GM18508 (cell line): ENCODE data around the gene POU2F2.

Source experiments
- ATAC-seq: cut with Tn5 transposase; IDR thresholded peaks from one replicate; pipeline ENCODE4 v1.9.1; 2021; ENCODE audit warnings: moderate number of reproducible peaks; ENCODE audit not compliant: insufficient read depth, unreplicated experiment

POU2F2 gene

GRCh38 chr19:42086770-42087550 is 45.3 kb downstream of the POU2F2 start:
- no peak for ATAC-seq

DNA sequence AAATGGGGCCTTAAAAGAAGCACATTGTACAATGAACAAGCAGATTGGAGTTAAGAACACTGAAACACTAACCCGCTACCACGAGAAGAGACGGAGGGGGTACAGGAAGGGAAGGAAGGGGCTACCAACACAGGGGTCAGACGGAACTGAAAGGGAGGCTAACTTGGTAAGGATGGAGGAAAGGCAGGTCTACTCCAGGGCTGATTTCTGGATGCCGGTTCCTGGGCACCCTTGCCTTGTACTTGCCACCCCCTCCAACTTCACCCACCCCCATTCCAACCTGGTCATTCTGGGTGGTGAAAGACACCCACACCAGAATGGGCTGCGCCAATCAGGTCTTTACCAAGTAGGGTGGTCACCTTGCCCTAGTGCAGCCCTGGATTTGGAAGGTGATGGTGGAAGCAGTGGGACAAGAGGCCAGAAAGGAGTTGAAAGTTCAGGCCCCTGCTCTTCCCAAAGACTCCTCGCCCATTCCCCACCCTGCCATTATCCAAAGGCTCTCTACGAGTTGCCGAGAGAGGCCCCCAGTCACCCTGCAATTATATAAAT is 46.0 kb downstream of the POU2F2 start:
- no peak for ATAC-seq

GRCh38 chr19:42083537-42083936 is 48.7 kb downstream of the POU2F2 start:
- no peak for ATAC-seq

- ATAC-seq = no peak
Measured at GRCh38 chr19:42081584-42082203, 50.6 kb downstream of the POU2F2 start.

- no peak for ATAC-seq
Measured at GRCh38 chr19:42080764-42081375, 51.4 kb downstream of the POU2F2 start.

- ATAC-seq = no peak
Measured at GRCh38 chr19:42079886-42080763, 52.1 kb downstream of the POU2F2 start.

DNA sequence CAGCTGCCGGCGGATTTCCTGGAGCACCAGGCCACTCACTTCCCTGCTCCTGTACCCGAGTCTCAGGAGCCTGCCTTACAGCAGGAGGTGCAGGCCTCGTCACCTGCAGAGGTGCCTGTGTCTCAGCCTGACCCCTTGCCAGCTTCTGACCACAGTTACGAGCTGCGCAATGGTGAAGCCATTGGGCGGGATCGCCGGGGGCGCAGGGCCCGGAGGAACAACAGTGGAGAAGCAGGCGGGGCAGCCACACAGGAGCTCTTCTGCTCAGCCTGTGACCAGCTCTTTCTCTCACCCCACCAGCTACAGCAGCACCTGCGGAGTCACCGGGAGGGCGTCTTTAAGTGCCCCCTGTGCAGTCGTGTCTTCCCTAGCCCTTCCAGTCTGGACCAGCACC is 53.0 kb downstream of the POU2F2 start:
- ATAC-seq = no peak

- ATAC-seq = no peak
Measured at GRCh38 chr19:42078538-42079275, 53.5 kb downstream of the POU2F2 start.

- ATAC-seq = no peak
Measured at GRCh38 chr19:42078058-42078457, 54.2 kb downstream of the POU2F2 start.

DNA sequence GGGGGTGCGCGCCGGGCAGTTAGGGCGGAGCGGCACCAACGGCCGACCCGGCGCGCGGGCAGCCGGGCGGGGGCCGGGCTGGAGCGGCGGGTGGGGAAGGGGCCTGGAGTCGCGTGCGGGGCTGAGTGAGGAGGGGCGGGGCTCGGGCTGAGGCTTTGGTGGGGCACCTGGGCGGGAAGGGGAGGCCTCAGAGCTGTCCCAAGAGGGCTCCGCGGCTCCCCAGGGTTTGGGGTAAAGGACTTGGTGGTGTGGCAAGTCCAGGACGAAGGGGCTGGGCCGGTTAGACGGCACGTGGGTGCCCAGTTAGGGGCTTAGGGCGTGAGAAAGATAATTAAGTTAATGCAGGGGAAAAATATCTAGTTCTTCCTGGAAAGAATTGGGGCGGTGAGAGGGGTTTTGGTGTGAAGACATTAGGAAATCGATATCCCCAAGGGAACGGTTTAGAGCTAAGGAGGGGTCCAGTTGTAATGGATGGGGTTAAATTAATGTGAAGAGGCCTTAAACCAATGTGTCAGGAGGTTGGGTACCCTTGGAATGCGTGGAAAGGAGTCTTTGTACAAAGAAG is 55.8 kb downstream of the POU2F2 start:
- no peak for ATAC-seq

- peak; percentile 84 for ATAC-seq
Measured at GRCh38 chr19:42075616-42076379, 56.4 kb downstream of the POU2F2 start, which contains the start of gene ZNF574. Gene ZNF574, plus strand, starts transcription at chr19:42076166. Its CDS starts 2,441 bp downstream, at chr19:42078607.

DNA sequence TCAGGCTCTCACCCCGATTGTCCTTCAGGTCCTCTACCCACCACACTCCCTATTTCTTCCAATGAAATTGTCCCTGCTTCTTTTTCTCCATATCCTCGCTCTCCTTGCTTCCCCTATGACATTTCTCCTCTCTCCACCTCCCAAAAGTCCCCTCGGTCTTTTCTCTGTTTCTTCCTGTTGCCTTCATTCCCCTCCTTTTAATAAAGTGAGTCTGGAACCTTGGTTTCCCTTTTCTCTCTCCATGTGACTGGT is 57.0 kb downstream of the POU2F2 start:
- ATAC-seq = no peak

DNA sequence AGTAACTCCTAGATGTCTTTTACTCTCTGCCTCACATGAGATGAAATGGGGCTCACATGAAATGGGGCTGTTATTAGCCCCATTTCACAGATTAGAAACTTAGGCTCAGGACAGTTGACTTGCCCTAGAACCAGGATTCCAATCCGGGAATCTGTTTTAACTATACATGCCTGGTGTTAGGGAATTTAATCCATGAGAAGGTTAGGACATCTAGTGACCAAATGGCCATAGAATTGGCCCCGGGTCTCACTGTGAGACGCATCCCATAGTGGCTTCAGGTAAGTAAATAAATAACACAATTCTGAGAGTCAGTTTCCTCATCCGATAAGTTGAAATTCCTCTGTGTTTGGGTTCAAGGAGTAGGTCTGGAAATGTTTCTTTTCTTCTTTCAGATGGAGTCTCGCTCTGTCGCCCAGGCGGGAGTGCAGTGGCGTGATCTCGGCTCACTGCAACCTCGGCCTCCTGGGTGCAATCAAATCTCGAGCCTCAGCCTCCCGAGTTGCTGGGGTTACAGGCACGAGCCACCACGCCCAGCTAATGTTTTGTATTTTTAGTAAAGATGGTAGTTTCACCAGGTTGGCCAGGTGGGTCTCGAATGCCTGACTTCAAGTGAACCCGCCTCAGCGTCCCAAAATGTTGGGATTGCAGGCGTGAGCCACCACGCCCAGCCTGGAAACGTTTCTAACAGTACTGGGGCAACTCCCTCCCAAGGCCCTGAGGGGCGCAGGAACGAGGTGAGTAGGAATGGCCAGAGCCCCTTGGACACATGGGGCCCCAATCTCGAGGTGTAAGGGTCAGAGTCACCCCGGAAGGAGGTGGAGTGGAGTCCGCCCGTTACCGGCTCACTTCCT is 57.5 kb downstream of the POU2F2 start:
- ATAC-seq = no peak

DNA sequence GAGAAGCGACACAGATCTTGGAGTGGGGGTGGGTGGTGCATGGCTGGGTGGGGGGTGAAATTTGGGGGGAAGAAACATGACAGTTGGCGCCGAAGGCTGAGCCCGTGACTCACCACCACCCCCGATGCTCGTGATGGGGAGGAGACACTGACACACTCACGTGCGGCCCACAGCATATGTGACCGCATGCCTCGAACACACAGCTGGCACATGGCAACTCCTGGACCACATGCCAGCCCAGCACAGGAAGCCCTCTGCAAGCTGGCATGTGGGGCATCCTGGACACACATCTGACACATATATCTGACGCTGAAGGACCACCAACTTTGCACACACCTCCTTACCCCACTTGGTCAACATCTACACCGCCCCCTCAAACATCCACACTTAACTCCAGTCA is 61.0 kb downstream of the POU2F2 start:
- ATAC-seq = no peak

GRCh38 chr19:42069619-42070351 is 62.5 kb downstream of the POU2F2 start, which contains the start of gene GRIK5:
Gene GRIK5, minus strand, starts transcription at chr19:42070206. Its CDS starts 4,436 bp downstream, at chr19:42065770.
- no peak for ATAC-seq

GRCh38 chr19:42068756-42069571 is 63.3 kb downstream of the POU2F2 start:
- ATAC-seq = no peak
